Activated T-helper 9 cell treated with anti-CD3 and anti-CD28 coated beads, Interleukin-2, amount 50 U/mL, for 16 hours (primary cell): ENCODE results near the gene SOX10.
"Not testable (repeated sequence)": the region's sequence is repeated elsewhere in the genome, so short reads cannot be mapped to it uniquely, and the experiment has no call there.

ENCODE experiments used
- DNase-seq: peaks from one replicate; pipeline ENCODE4 v3.0.0-alpha.2; 2020; ENCODE audit warnings: low read depth

SOX10 gene

DNA sequence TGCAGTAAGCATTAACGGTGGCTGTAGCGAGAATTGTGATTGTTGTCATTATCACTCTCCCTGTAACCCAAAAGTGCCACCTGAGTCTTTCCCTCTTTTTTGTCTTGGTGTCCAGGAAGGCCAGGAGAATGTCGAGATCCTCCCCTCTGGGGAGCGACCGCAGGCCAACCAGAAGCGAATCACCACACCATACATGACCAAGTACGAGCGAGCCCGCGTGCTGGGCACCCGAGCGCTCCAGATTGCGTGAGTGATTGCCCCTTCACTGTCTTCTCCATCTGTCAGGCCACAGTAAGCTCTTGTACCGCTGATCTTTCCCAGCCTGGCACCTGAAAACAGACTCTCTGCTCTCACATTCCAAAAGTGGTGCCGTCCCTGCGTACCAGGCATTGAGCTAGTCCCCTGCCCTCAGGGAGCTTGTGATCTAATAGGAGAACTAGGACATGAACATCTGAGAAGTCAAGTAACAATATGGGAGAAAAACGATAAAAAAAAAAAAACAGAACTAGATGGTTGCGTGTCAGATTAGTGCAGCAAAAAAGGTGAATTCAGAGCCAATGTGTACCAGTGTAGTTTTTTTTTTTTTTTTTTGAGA is 25.0 kb downstream of the SOX10 start:
- DNase-seq, result no peak

DNA sequence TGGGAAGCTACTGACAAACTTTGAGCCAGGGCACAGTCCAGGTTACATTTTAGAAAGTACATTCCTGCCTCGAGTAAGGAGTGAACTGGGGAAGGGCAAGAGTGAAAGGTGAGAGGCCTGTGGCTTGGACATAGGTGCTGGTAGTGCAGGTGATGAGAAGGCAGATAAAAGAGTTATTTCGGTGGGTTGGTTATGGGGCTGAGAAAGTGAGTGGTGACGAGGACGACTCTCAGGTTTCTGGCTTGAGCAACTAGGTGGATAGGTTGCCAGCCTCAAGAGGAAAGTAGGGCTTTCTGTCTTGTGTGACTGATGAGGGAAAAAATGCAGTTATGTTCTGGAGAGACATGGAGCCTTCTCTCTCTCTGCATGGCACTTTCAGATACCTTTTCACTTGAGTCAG is 27.1 kb downstream of the SOX10 start:
- no peak for DNase-seq

- not testable (repeated sequence) for DNase-seq
Measured at GRCh38 chr22:37955825-37956397, 28.4 kb downstream of the SOX10 start.

GRCh38 chr22:37954686-37955085 is 29.7 kb downstream of the SOX10 start:
- no peak for DNase-seq

GRCh38 chr22:37953437-37954179 is 30.7 kb downstream of the SOX10 start, which contains the start of the genes C22orf23 and POLR2F:
C22orf23 (minus strand) TSS chr22:37953601; CDS start chr22:37953149, 452 bp downstream.
POLR2F (plus strand) TSS chr22:37953699; CDS start chr22:37953788, 89 bp downstream.
- peak; percentile 93 for DNase-seq

GRCh38 chr22:37953062-37953436 is 31.3 kb downstream of the SOX10 start:
- DNase-seq, result no peak

- DNase-seq, result not testable (repeated sequence)
Measured at GRCh38 chr22:37952629-37953028, 31.7 kb downstream of the SOX10 start.

DNA sequence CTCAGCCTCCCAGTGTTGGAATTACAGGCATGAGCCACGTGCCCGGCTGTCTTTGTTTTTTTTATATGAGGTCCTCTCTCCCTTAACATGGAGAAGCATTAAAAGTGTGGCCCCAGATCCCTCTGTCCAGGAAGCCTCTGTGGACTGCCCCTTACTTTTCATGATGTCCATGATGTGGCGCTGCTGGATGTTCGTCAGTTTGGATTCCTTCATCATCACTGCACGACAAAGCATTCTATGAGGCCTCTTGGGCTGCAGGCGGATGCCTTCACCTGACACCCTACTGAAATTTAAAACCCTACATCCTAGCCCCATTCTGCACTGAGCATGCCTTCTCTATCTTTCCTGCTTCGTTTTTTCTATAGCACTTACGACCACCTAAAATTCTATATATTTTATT is 33.0 kb downstream of the SOX10 start:
- DNase-seq, result no peak

- not testable (repeated sequence) for DNase-seq
Measured at GRCh38 chr22:37947142-37947795, 37.1 kb downstream of the SOX10 start.

GRCh38 chr22:37944423-37944822 is 39.9 kb downstream of the SOX10 start:
- not testable (repeated sequence) for DNase-seq

DNA sequence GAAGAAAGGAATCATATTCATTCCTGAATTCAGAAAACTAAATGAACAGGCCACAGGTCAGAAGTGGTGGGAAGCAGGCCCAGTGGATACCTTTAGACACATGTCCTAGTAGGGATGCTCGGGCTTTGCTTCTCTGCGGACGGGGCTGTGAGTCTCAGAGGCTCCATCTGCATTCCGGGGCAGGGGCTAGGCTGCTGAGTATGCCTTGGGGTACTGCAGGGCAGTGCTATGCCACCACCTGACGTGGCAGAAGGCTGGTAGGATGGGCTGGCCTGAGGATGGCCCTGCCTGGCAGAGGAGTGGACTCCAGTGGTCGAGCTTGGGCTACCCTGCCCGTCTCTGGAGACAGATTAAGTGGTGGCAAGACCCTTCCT is 40.5 kb downstream of the SOX10 start:
- DNase-seq, result no peak

DNA sequence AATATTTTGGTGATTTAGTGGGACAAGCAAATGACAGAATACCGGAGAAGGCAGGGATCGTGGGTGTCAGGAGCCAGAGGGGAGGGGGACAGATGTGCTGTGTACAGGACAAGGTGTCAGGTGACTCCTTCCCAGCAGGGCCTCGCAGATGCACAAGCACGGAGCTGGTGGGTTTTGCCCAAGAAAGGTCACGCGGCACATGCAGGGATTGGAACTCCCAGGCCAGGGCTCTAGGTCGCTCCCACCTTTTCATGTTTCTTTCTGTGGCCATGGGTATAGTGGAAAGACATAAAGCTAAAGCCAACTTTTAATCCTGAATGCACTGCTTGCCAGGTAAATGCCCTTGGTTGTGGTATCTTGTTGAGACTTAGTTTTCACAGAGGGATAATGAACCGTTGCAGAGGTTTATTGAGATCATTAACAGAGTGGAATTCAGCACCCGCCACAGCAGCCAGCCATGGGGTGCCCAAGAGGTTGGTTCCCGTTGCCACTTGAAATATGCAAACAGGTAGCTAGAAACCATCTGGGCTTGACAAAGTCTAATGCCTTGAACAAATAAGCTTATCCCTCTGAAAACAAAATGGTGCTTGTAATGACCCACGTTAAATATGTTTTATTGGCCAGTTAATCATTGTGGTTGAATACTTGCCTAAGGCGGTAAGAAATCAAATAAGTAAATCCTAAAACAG is 41.1 kb downstream of the SOX10 start:
- DNase-seq, result no peak

- DNase-seq, result no peak
Measured at GRCh38 chr22:37942133-37942532, 42.2 kb downstream of the SOX10 start.

DNA sequence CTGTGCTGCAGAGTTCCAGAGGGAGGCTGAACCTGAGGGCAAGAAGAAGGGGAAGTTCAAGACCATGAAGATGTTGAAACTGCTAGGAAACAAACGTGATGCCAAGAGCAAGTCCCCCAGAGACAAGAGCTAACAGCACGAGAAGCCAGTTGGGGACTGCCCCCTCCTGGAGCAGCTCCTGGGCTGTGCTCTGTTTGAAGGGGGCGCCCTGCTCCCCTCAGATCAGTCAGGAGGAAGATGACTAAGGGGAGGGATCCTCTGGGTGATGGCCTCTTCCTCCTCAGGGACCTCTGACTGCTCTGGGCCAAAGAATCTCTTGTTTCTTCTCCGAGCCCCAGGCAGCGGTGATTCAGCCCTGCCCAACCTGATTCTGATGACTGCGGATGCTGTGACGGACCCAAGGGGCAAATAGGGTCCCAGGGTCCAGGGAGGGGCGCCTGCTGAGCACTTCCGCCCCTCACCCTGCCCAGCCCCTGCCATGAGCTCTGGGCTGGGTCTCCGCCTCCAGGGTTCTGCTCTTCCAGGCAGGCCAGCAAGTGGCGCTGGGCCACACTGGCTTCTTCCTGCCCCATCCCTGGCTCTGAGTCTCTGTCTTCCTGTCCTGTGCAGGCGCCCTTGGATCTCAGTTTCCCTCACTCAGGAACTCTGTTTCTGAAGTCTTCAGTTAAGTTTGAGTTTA is 43.5 kb downstream of the SOX10 start:
- no peak for DNase-seq

DNA sequence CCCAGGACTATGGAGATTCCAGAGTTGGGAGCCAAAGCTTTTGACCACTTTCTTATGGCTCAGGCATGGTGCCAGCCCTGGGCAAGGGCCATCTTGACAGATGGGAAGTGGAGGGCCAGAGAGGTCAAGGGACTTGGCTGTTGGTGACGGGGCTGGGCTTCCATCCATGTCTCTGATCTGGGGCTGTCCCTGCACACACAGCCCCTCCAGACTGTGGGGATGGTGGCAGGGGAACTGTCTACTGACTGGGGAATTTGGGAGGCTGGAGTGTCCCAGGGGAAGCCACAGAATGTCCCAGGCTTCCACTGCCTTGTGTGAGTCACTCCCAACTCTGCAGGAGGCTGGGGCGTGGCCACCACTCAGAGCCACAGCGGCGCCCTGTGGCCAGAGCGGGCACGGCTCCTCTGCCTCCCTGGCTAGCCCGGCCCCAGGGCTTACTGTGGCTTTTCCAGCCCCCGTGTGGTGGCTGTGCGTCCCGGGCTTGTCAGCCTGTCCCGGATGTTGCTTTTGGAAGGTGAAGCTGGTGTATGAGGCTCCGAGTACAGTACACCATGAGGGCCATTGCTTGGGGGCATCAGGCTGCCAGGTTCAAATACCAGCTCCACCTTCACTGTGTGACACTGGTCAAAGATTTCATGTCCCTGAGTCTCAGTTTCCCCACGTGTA is 50.5 kb downstream of the SOX10 start:
- peak; percentile 76 for DNase-seq

DNA sequence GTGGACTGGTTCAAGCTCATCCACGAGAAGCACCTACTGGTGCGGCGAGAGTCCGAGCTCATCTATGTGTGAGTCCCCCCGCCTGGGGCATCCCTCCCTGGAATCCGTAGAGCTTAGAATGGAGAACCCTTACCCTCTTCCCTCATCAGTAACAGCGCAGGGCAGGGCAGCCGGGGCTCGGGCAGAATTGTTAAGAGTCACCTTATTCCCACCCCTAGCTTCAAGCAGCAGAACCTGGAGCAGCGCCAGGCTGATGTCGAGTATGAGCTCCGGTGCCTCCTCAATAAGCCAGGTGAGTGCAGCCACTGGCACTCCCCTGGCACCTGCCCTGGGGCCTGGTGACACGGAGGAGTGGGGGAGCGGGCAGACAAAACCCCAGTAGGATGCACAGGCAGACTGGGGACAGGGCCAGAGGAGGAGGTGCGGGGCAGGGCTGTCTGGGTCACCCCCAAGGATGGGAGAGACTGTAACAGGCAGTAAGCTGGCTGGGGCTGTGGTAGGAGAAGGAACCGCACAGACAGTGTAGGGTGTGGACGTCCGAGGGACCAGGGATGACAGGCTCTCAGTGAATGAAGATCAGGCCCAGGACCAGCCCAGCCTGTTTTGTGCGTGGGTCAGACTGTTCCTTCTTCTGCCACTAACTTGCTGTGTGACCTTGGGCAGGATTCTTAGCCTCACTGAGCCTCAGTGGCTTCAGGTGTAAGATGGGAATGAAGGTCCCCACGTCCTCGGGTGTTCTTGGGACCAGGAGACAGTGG is 51.4 kb downstream of the SOX10 start:
- no peak for DNase-seq

DNA sequence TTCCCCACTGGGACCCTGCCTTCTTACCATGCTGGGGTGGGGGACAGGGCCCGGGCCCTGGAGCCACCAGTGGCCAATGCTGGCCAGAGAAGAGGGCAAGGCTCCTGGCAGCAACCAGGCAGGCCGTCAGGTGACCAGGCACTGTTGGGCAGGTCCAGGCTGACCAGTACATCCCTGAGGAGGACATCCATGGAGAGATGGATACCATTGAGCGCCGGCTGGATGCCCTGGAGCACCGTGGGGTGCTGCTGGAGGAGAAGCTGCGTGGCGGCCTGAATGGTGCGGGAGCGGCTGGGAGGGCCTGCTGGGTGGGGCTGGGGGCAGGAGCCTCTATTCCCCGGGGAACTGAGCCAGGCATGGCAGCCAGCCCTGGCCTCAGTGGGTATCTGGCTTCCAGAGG is 52.0 kb downstream of the SOX10 start:
- DNase-seq, result no peak

DNA sequence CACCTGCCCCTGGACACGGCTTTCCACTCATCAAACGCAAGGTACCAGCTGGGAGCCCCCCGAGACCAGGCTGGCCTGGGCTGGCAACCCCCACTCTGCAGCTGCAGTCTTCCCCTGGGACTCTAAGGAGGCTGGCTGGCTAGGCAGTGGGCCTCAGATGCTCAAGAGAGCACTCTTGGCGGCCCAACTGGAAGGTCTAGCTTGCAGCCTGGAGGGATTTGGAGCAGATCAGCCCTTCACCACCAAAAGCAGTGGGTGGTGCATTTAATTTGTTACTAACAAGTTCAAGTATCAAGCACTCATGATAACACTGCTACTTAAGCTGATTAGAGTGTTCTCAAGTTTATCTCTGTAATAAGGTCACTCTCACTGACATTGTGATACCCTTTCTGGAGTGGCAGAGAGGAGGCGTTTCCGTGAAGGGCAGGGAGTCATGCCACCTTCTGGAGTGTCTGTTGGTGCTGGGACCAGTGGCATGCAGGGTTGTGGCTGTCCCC is 52.4 kb downstream of the SOX10 start:
- DNase-seq, result no peak

GRCh38 chr22:37930952-37931440 is 53.4 kb downstream of the SOX10 start:
- no peak for DNase-seq
